Hepatocyte (in vitro differentiated cells): Measurements from ENCODE around the gene RBMS1.

Experiments used
- EZH2phosphoT487 ChIP-seq: fragments of 200-600 bp; sonication (generic); IDR thresholded peaks from one replicate; pipeline ENCODE4 v1.6.1; 2018; ENCODE audit warnings: antibody characterized with exemption, mild to moderate bottlenecking, low read depth, moderate library complexity; ENCODE audit not compliant: unreplicated experiment, severe bottlenecking
- TF ChIP-seq, protein P1 (sequence below): fragments of 200-600 bp; sonication (generic); IDR thresholded peaks from 2 replicates; pipeline ENCODE4 v1.5.1; 2016; ENCODE audit warnings: antibody characterized with exemption, mild to moderate bottlenecking; ENCODE audit not compliant: poor library complexity

DNA sequence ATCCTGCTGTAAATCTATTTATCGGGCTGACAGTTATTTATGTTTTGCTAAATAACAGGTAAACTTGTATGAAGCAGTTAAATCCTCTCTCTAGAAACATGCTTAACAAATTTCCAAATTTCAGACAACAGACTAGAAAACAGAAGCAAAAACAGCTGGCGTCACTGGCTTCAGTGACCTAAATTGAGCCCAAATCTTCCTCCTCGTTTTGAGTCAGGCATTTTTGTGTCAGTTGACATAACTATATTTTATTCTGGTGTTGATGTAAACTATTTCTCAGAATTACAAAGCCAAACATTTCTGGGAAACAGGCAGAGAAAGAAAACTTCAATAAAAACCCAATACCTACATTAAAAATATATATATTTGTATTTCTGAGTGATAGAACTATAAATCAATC, 21.7 kb downstream of the RBMS1 start:
- no peak for TF ChIP-seq EZH2phosphoT487
- TF ChIP-seq, protein P1, sequence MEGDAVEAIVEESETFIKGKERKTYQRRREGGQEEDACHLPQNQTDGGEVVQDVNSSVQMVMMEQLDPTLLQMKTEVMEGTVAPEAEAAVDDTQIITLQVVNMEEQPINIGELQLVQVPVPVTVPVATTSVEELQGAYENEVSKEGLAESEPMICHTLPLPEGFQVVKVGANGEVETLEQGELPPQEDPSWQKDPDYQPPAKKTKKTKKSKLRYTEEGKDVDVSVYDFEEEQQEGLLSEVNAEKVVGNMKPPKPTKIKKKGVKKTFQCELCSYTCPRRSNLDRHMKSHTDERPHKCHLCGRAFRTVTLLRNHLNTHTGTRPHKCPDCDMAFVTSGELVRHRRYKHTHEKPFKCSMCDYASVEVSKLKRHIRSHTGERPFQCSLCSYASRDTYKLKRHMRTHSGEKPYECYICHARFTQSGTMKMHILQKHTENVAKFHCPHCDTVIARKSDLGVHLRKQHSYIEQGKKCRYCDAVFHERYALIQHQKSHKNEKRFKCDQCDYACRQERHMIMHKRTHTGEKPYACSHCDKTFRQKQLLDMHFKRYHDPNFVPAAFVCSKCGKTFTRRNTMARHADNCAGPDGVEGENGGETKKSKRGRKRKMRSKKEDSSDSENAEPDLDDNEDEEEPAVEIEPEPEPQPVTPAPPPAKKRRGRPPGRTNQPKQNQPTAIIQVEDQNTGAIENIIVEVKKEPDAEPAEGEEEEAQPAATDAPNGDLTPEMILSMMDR: no peak
